NCI-H2196 (cell line): ENCODE measurements around the gene COL24A1.
"Not testable (repeated sequence)": the region's sequence is repeated elsewhere in the genome, so short reads cannot be mapped to it uniquely, and the experiment has no call there.

Experiments used
- DNase-seq: peaks from one replicate; lab custom pipeline; 2025; ENCODE audit not compliant: unreplicated experiment; lab: John Stamatoyannopoulos, UW

Gene COL24A1

DNA sequence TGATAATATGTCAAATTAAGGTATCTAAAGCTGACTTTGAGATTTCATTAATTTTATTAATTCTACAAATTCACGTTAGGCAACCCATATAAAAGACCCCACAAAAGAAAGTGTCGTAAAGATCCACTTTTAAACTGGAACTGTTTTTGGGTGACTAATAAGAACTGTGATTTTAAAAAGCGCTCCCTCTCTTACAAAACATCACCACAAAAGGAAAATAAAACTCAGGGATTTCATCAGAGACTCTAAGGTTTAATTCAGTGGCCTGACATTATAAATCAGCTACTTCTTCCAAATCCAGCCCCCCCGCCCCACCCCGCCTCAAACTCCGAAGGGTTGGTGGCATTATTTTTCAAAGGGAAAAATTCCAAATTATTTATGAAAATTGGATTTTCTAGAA is 2.7 kb downstream of the COL24A1 start:
- no peak for DNase-seq

DNA sequence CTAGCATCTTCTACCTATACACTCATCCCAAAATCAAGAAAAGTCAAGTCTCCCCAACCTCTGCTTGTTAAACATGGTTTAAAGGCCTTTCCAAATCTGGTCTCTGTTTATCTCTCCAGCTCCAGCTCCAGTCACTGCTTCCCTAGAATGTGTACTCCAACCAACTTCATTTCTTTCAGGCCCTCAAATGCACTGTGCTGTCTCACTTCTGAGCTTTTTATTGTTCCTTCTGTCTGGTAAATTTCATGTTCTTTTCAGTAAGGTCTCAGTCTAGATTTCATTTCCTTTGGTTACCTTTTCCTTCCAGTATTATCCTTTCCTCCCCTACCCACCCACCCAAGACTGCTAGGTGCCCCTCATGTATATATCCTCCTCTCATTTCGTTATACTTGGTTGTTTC is 3.7 kb downstream of the COL24A1 start:
- no peak for DNase-seq

DNA sequence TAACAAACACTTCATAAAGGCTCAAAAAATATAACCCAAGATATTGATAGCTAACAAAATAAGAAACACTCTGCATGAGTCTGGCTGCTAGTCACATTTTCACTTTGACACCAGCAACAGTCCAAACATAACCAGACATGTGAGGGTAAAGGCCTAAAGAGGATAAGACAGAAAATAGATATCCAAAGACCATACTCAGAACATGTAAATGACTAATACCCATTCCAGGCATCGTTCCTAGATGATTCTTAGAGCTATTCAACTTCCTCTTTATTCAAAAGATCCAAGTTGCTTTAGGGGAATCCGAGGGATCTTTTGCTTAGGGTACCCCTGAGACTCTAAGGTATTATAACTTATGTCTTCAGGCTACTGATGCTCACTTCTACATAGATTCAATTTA is 5.1 kb downstream of the COL24A1 start:
- no peak for DNase-seq

DNA sequence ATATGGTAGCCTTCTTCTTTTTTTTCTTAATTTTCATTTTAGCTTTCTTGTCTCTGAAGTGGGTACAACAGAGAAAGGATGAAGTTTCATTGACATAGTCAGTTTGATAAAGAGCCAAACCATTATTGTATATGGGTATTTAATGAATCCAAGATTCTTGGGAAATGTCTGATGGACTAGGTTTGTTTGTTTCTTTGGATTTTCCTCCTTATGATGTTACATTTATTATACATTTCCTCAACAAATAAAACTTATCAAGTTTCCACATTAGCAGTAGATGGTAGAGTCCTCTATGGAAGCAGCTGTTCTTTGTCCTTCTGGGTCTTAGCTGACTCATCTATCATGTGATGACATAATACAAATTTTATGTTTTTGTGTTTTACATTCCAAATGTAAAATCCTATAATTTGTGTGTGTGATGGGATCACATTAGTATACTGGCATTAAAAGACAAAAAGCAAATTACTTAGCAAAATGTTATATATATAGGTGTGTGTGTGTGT is 6.0 kb downstream of the COL24A1 start:
- DNase-seq, result no peak

DNA sequence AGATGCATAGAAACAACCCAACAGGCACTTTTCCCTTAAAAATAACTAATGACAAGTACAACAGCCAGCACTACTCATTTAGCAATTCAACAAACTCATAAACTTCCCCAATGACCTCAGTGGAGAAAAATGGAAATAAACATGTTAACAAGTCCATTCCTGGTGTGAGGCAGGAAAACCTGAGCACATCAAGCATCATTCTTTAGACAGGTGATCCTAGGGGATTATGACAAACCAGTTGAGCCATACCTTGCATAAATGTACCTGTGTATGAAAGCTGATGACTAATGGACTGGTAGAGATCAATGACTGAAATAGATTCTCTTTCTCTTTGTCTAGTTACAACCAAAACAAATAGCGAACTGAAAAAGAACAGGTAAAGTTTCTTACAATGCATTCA is 7.0 kb downstream of the COL24A1 start:
- DNase-seq, result no peak

DNA sequence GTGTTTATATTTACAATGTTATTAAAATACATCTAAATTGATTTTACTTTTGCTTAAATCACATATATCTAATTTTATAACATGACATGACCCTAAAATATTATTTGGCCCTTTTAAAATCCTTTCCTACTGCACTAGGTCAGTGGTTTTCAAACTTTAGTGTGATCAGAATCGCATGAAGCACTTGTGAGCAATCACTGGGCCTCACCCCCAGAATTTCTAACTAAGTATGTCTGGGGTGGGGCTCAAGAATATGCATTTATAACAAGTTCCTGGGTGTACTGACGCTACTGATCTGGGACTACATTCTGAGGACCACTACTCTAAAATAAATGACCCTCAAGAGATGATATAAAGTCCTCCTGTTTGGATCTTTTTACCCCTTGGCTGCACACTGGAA is 8.8 kb downstream of the COL24A1 start:
- no peak for DNase-seq

DNA sequence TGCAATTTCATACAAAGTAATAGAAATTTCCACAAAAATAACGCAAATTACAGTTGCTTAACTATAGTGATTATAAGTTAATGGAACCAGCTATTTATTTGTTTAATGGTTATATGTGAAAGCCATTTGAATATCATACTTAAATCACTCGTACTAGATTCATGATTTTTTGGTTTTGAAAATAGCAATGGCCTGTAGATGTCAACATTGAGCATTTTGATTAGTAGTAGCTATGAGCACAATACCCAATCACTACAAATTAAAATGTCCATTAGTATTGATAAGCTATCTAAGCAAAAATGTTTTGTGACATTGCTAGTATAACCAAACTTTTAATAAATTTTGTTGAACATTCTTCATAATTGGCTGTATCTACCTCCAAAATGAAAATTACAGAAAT is 10.0 kb downstream of the COL24A1 start:
- no peak for DNase-seq

DNA sequence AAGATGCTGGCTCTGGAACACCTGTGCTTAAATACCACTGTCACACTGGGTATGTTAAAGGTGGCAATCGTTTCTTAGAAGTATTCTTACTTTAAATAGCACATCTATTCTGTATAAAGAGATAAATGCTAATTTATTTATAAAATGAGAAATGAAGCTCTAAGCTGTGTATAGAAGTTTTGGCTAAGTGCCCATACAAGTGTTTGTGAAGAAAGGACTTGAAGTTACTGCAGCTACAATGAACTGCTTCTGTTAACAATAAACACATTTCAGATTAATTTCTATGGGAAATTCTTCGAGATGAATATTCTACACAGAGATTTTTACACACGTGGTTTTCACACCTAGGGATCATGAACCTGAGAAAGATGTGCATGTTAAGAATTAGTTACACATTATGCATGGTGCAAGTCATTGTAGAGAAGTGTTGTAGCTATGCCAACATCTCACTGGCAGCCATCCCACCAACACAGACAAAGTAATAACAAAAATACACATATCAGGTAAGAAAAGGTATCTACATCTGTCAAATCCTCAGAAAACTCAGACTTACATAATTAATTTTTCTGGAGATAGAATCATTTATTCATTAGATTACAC is 16.2 kb downstream of the COL24A1 start:
- DNase-seq, result no peak

DNA sequence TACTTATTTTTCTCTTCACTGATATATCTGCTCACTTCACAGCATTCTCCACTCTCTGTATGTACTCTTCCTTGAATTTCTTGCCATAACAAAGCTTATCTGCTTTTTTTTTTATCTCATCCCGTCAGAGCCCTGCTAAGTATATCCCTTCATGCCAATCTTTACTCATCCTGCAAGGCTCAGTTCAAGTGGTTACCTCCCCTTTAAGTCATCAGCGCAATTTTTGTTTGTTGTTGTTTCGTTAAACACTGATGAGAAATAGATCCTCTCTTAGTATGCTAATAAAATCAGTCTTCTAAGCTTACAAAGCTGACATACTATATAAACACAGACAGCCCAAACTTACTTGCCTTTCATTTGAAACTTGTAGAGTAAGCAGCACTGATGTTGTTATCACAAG is 17.8 kb downstream of the COL24A1 start:
- no peak for DNase-seq

DNA sequence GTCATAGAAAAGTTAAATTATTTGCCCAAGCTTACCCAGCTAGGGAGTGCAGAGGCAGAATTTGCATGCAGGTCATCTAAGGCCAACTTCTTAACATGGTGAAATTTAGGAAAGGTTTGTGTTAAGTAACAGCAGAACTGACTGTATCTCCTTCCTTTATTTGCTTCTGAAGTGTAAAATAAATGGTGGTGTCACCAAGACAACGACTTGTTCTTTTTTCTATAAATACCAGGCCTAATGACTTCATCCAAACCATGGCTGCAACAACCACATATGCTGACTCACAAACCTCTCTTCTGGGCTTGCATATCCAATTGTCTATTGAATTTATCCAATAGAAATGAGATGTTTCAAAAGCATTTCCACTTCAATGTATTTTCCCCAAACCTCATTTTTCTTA is 19.1 kb downstream of the COL24A1 start:
- no peak for DNase-seq

DNA sequence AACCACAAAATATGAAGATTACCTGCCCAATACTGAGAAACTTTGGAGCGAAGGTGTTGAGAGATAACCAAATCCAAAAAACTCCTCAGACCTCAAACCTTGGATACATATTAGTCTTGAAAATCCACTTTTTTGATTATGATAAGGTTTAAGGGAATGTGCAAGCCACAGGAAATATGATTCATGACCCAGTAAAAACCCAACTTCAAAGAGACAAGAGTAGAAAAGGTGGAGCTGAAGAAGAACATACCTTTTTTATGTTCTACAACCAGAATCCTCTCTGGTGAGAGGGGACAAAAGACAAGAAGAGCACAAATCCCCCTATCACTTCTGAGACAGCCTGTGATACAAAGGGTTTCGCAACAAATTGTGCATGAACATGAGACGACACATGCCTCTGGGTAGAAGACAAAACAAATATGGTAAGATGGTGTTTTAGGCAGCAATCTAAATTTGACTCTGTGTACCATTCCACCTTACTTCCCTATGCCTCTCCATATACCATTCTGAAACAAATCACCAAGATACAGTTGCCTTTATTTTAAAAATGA is 37.3 kb downstream of the COL24A1 start:
- no peak for DNase-seq

DNA sequence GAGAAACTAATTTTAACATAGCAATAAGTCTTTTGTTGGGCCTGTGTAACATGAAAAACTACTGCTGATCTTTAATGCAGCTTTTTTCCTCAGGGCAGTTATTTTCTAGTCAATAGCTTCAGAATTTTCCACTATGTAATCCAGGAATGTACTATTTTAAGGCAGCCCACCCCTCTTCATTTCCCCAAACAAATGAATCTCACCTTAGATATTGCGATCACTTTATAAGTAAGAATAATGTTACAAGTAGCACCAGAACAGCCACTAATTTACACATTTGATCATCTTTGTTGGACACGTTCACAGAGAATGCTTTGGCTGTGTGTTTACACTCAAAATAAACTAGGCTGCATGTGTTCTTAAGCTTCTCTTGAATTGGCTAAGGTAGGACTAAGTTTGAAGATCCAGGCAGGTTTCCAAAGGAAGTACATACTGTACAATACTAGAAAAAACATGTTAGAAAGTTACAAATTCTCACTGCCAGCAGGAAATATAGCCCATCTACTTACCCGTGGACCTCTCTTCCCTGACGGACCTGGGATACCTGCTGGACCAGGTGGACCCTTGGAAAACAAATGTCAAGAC is 41.7 kb downstream of the COL24A1 start:
- DNase-seq, result no peak

DNA sequence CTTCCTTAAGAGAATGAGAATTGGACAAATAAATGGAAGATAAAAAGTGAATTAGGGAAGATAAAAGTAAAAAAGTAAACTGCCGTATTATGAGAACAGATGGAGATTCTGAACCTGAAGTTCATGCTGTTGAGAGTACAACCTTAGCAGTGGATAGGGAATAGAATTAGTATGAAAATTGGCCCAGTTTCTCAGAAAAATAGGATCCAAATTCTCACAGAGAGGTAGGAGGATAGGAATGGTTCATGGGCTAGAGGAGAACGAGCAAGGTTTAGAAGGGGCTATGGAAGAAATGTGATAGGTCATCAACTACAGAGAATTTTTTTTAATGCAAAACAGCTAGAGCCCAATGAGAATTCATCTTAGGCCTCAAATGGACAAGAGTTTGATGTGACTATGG is 42.3 kb downstream of the COL24A1 start:
- no peak for DNase-seq

DNA sequence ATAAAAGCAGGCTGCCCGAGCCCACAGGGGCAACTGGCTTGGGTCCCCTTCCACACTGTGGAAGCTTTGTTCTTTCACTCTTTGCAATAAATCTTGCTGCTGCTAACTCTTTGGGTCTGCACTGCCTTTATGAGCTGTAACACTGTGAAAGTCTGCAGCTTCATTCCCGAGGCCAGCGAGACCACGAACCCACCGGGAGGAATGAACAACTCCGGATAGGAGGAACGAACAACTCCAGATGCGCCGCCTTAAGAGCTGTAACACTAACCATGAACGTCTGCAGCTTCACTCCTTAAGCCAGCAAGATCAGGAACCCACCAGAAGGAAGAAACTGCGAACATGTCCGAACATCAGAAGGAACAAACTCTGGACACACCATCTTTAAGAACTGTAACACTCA is 45.0 kb downstream of the COL24A1 start:
- DNase-seq, result not testable (repeated sequence)

DNA sequence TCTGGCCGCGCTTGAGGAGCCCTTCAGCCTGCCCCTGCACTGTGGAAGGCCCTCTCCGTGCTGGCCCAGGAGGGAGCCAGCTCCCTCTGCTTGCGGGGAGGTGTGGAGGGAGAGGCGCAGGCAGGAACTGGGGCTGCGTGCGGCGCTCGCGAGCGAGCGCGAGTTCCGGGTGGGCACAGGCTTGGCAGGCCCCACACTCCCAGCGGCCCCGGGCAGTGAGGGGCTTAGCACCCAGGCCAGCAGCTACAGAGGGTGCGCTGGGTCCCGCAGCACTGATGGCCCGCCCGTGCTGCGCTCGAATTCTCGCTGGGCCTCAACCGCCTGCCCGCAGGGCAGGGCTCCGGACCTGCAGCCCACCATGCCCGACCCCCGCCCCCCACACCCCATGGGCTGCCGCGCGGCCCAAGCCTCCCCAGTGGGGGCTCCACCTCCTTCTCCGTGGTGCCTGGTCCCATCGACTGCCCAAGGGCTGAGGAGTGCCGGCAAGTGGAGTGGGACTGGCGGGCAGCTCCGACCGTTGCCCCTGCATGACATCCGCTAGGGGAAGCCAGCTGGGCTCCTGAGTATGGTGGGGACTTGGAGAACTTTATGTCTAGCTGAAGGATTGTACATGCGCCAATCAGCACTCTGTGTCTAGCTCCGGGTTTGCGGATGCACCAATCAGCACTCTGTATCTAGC is 46.0 kb downstream of the COL24A1 start:
- no peak for DNase-seq

DNA sequence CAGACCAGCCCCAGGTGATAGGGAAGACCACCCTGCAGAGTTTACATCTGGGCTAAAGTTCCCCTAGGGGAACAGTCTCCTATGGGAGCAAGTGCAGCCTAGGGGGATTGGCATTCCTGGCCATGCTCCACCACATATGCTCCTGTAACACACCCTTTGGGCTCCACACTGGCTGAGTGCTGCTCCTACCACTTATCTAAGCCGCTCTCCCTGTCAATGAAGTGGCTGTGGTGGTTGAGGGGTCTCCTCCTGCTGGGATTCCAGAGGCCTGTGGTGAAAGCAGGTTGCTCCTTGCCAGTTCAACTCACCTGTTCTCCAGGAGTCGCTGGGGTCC is 51.1 kb downstream of the COL24A1 start:
- no peak for DNase-seq

DNA sequence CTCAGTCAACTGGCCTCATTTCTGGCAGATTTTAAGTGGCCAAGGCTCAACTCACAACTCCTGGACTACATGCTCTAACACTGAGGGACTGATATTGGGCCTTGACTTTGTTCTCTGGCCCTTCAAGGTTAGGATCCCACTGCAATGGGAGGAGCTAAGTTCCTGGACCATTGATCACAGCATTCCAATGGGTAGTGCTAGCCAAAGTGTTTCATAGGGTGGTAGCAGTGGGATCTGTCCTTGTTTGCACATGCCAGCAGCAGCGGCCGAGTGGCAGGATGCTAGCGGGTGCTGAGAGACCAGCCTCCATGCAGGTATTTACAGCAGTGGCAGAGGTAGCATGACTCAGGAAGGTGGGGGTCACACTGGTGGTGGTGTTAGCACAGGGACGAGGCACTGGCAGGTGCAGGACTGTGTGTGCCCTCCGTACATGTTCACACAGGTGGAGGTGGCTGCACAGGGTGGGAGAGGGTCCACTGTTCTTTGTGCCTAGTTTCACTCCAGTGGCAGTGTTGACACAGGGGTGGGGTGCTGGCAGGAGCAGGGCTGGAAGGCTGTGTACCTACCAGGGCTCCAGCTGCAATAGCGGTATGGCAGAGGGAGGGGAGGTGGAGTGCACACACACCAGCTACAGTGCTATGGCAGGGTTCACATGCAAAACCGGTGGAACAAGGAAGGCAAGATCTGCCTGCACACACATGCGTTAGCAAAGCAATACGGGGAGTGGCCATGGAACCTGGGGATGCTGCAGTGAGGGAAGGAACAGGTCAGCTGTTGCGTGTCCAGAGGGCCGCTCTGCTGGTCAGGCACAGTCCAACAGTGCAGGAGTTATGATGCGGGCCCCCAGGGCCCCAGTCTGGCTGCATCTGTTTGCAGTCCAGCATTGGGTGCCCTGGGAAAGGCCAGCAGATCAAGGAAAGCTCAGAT is 51.7 kb downstream of the COL24A1 start:
- no peak for DNase-seq

DNA sequence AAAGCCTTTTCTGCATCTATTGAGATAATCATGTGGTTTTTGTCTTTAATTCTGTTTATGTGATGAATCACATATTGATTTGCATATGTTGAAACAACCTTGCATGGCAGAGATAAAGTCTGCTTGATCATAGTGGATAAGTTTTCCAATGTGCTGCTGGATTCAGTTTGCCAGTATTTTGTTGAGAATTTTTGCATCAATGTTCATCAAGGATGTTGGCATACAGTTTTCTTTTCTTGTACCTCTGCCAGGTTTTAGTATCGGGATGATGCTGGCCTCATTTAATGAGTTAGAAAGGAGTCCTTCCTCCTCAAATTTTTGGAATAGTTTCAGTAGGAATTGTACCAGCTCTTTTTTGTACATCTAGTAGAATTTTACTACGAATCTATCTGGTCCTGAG is 55.0 kb downstream of the COL24A1 start:
- DNase-seq, result no peak

DNA sequence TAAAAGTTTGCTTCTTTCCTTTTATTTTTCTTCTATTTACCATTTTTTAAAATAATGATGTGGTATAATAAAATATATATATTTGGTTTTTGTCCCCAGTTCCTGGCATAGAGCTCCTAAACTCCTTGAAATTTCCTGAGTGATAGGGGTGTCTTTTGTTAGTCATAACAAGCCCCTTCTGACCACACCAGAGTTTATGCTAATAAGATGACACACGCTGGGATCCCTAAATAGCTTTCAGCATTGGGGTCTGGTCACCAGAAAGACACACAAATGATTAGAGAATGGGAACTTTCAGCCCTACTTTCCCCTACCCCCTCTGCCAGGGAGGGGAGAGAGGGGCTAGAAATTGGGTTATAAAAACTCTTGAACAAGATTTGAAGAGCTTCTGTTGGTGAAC is 56.2 kb downstream of the COL24A1 start:
- no peak for DNase-seq

DNA sequence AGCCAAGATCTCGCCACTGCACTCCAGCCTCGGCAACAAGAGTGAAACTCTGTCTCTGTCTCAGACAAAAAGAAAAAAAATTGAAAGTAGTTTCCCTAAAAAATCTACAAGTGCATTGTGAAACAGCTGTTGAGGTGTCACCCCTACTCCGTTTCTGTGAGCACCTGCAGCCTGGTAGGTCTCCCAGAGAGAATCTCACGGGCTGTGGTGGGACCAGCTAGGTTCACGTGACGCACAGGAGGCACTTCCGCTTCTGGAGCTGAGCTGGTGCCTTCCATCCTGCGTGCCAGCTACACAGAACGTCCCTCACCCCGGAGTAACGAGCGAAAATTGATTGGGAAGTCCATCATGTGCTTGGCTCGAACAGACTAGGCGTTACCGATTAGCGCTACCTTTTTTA is 66.8 kb downstream of the COL24A1 start:
- DNase-seq, result no peak

DNA sequence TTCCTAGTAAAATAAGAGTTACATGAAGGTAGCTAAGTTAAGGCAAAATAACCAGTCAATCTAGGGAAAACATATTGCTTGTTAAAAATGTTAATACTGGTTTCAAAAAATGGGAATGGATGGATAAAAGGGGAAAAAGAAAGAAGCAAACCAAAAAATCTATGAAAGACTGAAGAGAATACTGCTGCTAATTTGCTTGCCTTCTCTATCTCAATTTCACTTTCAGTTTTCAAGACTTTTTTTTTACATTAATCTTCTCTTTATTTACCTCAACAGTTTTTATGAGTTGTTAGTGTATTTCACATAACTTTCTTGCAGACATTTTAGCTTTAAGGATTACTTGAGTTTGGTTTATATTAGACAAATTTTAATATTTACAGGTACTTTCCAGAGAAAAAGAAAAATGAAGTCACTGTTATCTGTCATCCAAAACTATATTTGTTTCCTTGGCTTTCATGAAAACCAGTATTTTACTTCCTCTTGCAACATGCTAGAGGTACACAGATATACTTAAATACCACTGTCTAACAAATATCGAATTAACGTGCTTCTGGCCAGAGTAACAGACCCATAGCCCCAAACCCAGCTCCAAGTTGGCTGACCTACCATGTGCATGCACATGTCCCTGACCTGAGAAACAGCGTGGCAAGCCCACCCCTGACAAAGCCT is 70.7 kb downstream of the COL24A1 start:
- DNase-seq, result no peak
